ENCODE data around the gene SLCO4C1. TPM values are rescaled to one million over a fixed set of nuclear protein-coding genes. Genes with fewer than 3 reads are reported as not detected.

Gene SLCO4C1
- polyA plus RNA-seq, 1 experiment = not detected

DNA sequence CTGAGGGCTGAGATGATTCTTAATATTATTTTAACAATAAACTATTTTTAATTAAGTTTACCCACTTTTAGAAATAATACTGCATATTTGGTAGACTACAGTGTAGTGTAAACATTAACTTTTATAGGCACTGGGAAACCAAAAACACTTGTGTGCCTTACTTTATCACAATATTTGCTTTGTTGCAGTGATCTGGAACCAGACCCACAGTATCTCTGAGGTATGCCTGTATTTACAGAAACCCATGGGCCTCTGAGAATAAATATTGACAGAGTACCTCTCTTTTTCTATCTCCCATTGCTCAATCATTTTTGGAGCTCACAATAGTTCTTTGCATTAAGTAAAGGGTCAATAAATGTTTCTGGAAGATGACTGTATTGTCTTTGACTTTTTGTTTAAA lies 73.3 kb downstream of the SLCO4C1 start:
- CTCF ChIA-PET = no interaction called here
- POLR2A ChIA-PET = no interaction called here
- no peak overlapping the region for H3K4me3 ChIP-seq (ENCODE audit: low read depth, low read length)
- no peaks in the 10 kb centered on the region for H3K36me3 ChIP-seq (ENCODE audit: control insufficient read depth, insufficient read depth, low read length)
- TF ChIP-seq, protein P1, sequence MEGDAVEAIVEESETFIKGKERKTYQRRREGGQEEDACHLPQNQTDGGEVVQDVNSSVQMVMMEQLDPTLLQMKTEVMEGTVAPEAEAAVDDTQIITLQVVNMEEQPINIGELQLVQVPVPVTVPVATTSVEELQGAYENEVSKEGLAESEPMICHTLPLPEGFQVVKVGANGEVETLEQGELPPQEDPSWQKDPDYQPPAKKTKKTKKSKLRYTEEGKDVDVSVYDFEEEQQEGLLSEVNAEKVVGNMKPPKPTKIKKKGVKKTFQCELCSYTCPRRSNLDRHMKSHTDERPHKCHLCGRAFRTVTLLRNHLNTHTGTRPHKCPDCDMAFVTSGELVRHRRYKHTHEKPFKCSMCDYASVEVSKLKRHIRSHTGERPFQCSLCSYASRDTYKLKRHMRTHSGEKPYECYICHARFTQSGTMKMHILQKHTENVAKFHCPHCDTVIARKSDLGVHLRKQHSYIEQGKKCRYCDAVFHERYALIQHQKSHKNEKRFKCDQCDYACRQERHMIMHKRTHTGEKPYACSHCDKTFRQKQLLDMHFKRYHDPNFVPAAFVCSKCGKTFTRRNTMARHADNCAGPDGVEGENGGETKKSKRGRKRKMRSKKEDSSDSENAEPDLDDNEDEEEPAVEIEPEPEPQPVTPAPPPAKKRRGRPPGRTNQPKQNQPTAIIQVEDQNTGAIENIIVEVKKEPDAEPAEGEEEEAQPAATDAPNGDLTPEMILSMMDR (IDR thresholded peaks at IDR 0.05; ENCODE audit: insufficient read depth, low read depth, low read length) = no peak
- no peaks in the 10 kb centered on the region for H3K27me3 ChIP-seq (ENCODE audit: control insufficient read depth, insufficient read depth, low read length)
- DNase-seq (ENCODE audit: low read depth) = no peak

DNA sequence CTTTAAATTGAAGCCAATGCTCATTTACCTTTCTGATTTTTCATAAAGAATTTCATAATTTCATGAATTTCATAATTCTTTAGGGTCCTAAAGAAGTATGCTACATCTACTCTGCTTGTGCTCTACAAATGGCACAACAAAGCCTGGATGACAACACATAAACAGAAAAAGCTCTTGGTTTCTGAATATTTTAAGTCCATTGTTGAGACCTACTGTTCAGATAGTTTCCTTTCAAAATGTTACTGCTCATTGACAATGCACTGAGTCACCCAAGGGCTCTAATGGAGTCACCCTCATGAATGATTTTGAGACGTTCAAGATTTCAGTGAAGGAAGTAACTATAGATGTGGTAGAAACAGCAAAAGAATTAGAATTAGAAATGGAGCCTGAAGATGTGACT lies 74.1 kb downstream of the SLCO4C1 start:
- Histone ChIP-seq H3K36me3 (ENCODE audit: control insufficient read depth, insufficient read depth, low read length) (no peaks in the 10 kb centered on the region), H3K27me3 (ENCODE audit: control insufficient read depth, insufficient read depth, low read length) (no peaks in the 10 kb centered on the region), H3K4me3 (ENCODE audit: low read depth, low read length) (no peak overlapping the region)
- no peak for DNase-seq (ENCODE audit: low read depth)
- ChIA-PET POLR2A (no interaction called here), CTCF (no interaction called here)
- TF ChIP-seq, protein P1 (IDR thresholded peaks at IDR 0.05; ENCODE audit: insufficient read depth, low read depth, low read length) = no peak

DNA sequence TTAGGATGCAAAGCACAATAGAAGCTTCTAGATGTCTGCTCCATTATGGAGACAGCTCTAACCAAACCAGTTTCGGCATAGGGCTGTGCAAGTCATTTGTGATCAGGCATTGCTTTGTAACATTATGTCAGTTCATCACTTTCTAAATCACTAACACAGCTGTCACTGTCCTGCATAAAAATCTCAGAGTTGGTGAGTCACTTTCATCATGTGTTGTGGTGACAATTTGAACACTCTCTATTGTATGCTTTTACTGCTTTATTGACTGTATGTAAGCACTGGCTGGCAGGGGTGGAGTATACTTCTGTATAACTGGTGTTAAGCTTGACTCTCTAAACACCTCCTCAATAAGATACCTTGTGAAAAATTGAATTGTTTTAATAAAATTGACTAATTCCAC lies 77.9 kb downstream of the SLCO4C1 start:
- ChIA-PET POLR2A (no interaction called here), CTCF (no interaction called here)
- TF ChIP-seq, protein P1 (IDR thresholded peaks at IDR 0.05; ENCODE audit: insufficient read depth, low read depth, low read length) = no peak
- DNase-seq (ENCODE audit: low read depth) = no peak
- no peaks in the 10 kb centered on the region for H3K36me3 ChIP-seq (ENCODE audit: control insufficient read depth, insufficient read depth, low read length)
- H3K4me3 ChIP-seq (ENCODE audit: low read depth, low read length) = no peak overlapping the region
- no peaks in the 10 kb centered on the region for H3K27me3 ChIP-seq (ENCODE audit: control insufficient read depth, insufficient read depth, low read length)

DNA sequence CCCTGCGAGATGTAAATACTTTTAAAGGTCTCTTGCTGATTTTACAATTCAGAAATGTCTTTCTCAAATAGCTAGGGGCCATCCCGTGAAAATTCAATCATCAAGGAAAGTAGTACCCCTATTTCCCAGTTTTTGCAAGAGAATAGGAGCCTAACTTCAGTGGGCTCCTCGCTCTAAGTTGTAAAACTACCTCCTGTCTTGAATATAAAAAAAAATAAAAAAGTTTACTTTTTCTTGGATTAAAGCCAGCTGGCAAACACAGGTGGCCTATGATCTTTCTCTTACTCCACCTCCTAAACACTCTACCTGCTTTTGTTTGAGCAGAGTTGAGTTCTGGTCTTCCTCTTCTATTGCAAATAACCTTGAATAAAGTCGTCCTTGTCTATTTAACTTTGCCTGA lies 79.4 kb downstream of the SLCO4C1 start:
- Histone ChIP-seq H3K4me3 (ENCODE audit: low read depth, low read length) (no peak overlapping the region), H3K36me3 (ENCODE audit: control insufficient read depth, insufficient read depth, low read length) (no peaks in the 10 kb centered on the region), H3K27me3 (ENCODE audit: control insufficient read depth, insufficient read depth, low read length) (no peaks in the 10 kb centered on the region)
- no peak for DNase-seq (ENCODE audit: low read depth)
- TF ChIP-seq, protein P1 (IDR thresholded peaks at IDR 0.05; ENCODE audit: insufficient read depth, low read depth, low read length) = no peak
- POLR2A ChIA-PET = no interaction called here
- CTCF ChIA-PET = no interaction called here

DNA sequence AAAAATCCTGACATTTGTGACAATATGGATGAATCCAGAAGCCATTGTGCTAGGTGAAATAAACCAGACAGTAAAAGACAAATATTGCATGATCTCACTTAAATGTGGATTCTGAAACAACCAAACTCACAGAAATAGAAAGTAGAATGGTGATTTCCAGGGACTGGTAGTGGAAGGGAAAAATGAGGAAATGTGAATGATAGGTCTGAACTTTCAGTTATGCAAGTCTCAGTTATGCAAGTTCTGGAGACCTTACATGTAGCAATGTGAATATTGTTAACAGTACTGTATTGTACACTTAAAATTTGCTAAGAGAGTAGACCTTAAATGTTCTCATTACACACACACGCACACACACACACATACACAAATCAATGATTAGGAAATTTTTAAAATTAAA lies 84.9 kb downstream of the SLCO4C1 start:
- Histone ChIP-seq H3K27me3 (ENCODE audit: control insufficient read depth, insufficient read depth, low read length) (no peaks in the 10 kb centered on the region), H3K36me3 (ENCODE audit: control insufficient read depth, insufficient read depth, low read length) (no peaks in the 10 kb centered on the region), H3K4me3 (ENCODE audit: low read depth, low read length) (no peak overlapping the region)
- no peak for DNase-seq (ENCODE audit: low read depth)
- ChIA-PET CTCF (no interaction called here), POLR2A (no interaction called here)
- TF ChIP-seq, protein P1 (IDR thresholded peaks at IDR 0.05; ENCODE audit: insufficient read depth, low read depth, low read length) = no peak

Data from BJ (cell line).